HepG2 (cell line): ENCODE measurements around the gene CITED2. TPM values are rescaled to one million over a fixed set of nuclear protein-coding genes. Genes with fewer than 3 reads are reported as not detected.
A peak's percentile ranks its signal among the peaks of the same experiment; 100 is the strongest.

Experiments
- ATAC-seq: fragments of 200-7000 bp; cut with Tn5 transposase; 3 replicates; pipeline ENCODE4 v1.9.1; 2020; ENCODE audit warnings: mild to moderate bottlenecking, moderate library complexity
- BruUV-seq: library from RNA; stranded (reverse); fragments of 400-500 nt; replicated peaks from 2 replicates; lab custom pipeline; 2021; lab: Mats Ljungman, UMichigan
- CTCF ChIA-PET: fragments of 300-600 bp; formaldehyde crosslinking; extraction: SDS; loops from one replicate; lab custom pipeline; 2021; ENCODE audit warnings: low total read pairs, inconsistent platforms, low intra/inter-chr PET ratio; lab: Yijun Ruan, JAX
- POLR2A ChIA-PET: fragments of 350-600 bp; sonication (Branson Sonifier 250); formaldehyde crosslinking; loops from one replicate; lab custom pipeline; 2020; ENCODE audit warnings: antibody characterized with exemption, inconsistent platforms; lab: Yijun Ruan, JAX
- DNase-seq: peaks from one replicate; pipeline ENCODE4 v3.0.0-alpha.2; 2015; ENCODE audit warnings: low spot score
- FAIRE-seq: peaks from 3 replicates; lab custom pipeline; 2011; peaks lifted over from hg19 to GRCh38; lab: Jason Lieb, UNC
- H2AFZ ChIP-seq: one replicate; pipeline ENCODE4 v1.6.1; 2011; ENCODE audit warnings: low read length, inconsistent platforms
- H3K27ac ChIP-seq: fragments of 300-600 bp; 3 replicates; pipeline ENCODE4 v1.8.0; 2011; ENCODE audit warnings: mixed run types, mild to moderate bottlenecking, mixed read lengths, low read length, inconsistent platforms; ENCODE audit not compliant: insufficient read depth; ENCODE audit errors: extremely low read length
- H3K27me3 ChIP-seq, 2 experiments: fragments of 200-600 bp in 1 of 2; 2 replicates in 1 of 2; 3 replicates in 1 of 2; pipeline versions ENCODE4 v1.6.0 to v1.8.0; 2011; ENCODE audit warnings: low read length in 2 of 2, mild to moderate bottlenecking in 2 of 2, moderate library complexity in 2 of 2, inconsistent platforms in 1 of 2; ENCODE audit not compliant: insufficient read depth in 2 of 2, control insufficient read depth in 1 of 2
- H3K36me3 ChIP-seq, 2 experiments: fragments of 200-600 bp in 1 of 2; replicated peaks in 1 of 2; 2 replicates in 1 of 2; 3 replicates in 1 of 2; pipeline versions ENCODE4 v1.5.1 to v1.8.0; 2011; ENCODE audit warnings: low read length in 2 of 2, inconsistent platforms in 1 of 2; ENCODE audit not compliant: insufficient read depth in 2 of 2, control insufficient read depth in 1 of 2
- H3K4me1 ChIP-seq: 2 replicates; pipeline ENCODE4 v1.5.1; 2012; ENCODE audit warnings: low read length, inconsistent platforms; ENCODE audit not compliant: insufficient read depth
- H3K4me2 ChIP-seq: 2 replicates; pipeline ENCODE4 v1.6.0; 2011; ENCODE audit warnings: low read depth, low read length, inconsistent platforms
- H3K4me3 ChIP-seq, 3 experiments: fragments of 200-600 bp in 1 of 3; sonication (generic), shearing (Covaris generic) in 1 of 3; replicated peaks in 1 of 3; 2 replicates each; pipeline ENCODE4 v1.5.1; 2011 to 2016; ENCODE audit warnings: low read length in 3 of 3, inconsistent platforms in 2 of 3, low read depth in 2 of 3, mild to moderate bottlenecking in 2 of 3, control low read depth in 1 of 3, mixed read lengths in 1 of 3; ENCODE audit not compliant: insufficient read depth in 1 of 3
- H3K79me2 ChIP-seq: one replicate; pipeline ENCODE4 v1.6.1; 2011; ENCODE audit warnings: low read length, inconsistent platforms; ENCODE audit not compliant: insufficient read depth
- H3K9ac ChIP-seq: 2 replicates; pipeline ENCODE4 v1.6.0; 2011; ENCODE audit warnings: mild to moderate bottlenecking, low read depth, low read length, inconsistent platforms; ENCODE audit not compliant: insufficient read depth
- H3K9me3 ChIP-seq: 2 replicates; pipeline ENCODE4 v1.5.1; 2012; ENCODE audit warnings: mild to moderate bottlenecking, low read length
- H4K20me1 ChIP-seq: 2 replicates; pipeline ENCODE4 v1.6.0; 2011; ENCODE audit warnings: inconsistent platforms, mild to moderate bottlenecking, low read length, moderate library complexity; ENCODE audit not compliant: insufficient read depth
- RCOR2 ChIP-seq: IDR thresholded peaks from 2 replicates; pipeline ENCODE4 v1.6.1; 2016; ENCODE audit warnings: missing biosample characterization, missing genetic modification reagents
- ZNF101 ChIP-seq: sonication (generic); formaldehyde crosslinking; IDR thresholded peaks from 2 replicates; pipeline ENCODE4 v1.4.0; 2020; ENCODE audit warnings: mild to moderate bottlenecking, low read depth, missing genetic modification reagents, borderline replicate concordance
- ZNF572 ChIP-seq: sonication (generic); formaldehyde crosslinking; IDR thresholded peaks from 2 replicates; pipeline ENCODE4 v1.5.1; 2020; ENCODE audit warnings: mild to moderate bottlenecking, missing genetic modification reagents
- ZNF574 ChIP-seq: sonication (generic); formaldehyde crosslinking; IDR thresholded peaks from 2 replicates; pipeline ENCODE4 v1.4.0; 2020; ENCODE audit warnings: missing genetic modification reagents
- WGBS: methylation state at CpG from one replicate; pipeline ENCODE4 v1.1.6; 2017; ENCODE audit warnings: low lambda C conversion rate; 5-methylcytosine and 5-hydroxymethylcytosine counted together
- in situ Hi-C: cut with HindIII; loops from 2 replicates; pipeline ENCODE4 v1.10.0; 2017; ENCODE audit warnings: low pct_unique_long_range_greater_than_20kb; ENCODE audit not compliant: extremely low pct_ligation_motif_present
- intact Hi-C: fragments of 100-400 bp; cut with micrococcal nuclease; formaldehyde crosslinking; loops from one replicate; pipeline ENCODE4 v1.10.0; 2022; ENCODE audit not compliant: unreplicated experiment
- polyA plus RNA-seq, 8 experiments: library from polyadenylated mRNA; depleted of rRNA in 3 of 8; stranded (reverse) in 7 of 8; unstranded in 1 of 8; fragments of >200 nt; fragmentation: Illumina TruSeq in 4 of 8; extraction: Trizol in 4 of 8; gene quantifications; 2 replicates each; pipeline versions ENCODE4 v1.2.1 to v1.2.3, GENCODE V29; 2011 to 2016; ENCODE audit warnings: low read depth in 4 of 8, missing spikeins in 1 of 8, mixed read lengths in 1 of 8; ENCODE audit not compliant: insufficient read depth in 1 of 8
- total RNA-seq, 5 experiments: library from RNA; depleted of rRNA; stranded (reverse); fragments of >200 nt; fragmentation: Illumina TruSeq; extraction: Trizol; gene quantifications; 2 replicates each; pipeline ENCODE4 v1.2.3, GENCODE V29; 2016; ENCODE audit warnings: low read depth in 1 of 5
- TF ChIP-seq, protein P1 (sequence below): sonication (generic); formaldehyde crosslinking; conservative IDR thresholded peaks from 2 replicates; pipeline ENCODE4 v1.8.1; 2023; ENCODE audit warnings: missing genetic modification reagents

CITED2 gene
- total and polyA plus RNA-seq, 2 of the 13 experiments (the other 11 are each of a cell fraction or from before 2014, with no cell fraction given) = 17.6 to 57.2 TPM

DNA sequence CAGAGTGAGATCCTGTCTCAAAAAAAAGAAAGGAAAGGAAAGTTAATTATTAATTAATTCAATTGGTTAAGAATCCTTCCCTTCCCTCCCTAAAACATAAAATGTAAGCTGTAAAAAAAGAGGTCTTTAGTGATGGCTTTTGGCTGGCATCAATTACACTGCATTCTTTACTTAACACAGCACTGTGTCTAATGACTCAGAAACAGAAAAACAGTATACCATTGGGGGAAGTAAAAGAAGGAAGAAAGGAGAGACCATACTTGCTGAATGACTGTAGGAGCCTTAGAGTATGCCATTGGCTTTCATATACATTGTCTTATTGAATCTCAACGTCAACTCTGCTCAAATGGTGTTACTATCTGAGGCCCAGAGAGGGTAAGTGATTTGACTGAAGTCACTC is 18.3 kb upstream of the CITED2 start:
- WGBS = 24% methylated on average over 1 of the region's 1 CpG
- intact Hi-C loops = no loop called here
- Histone ChIP-seq H3K27me3 (no peaks in the 10 kb centered on the region), H3K36me3 (no peaks in the 10 kb centered on the region), H3K4me3 (no peak overlapping the region), H3K4me2 (peak overlapping the region; percentile 46), H3K79me2 (no peaks in the 10 kb centered on the region), H3K9me3 (no peaks in the 10 kb centered on the region), H4K20me1 (no peaks in the 10 kb centered on the region), H2AFZ (no peak overlapping the region), H3K9ac (no peak overlapping the region), H3K4me1 (peaks cover 61% of the 10 kb centered on the region), H3K27ac (no peak overlapping the region)
- FAIRE-seq (no peak), DNase-seq (no peak), ATAC-seq (peak; percentile 16; the same call in 2 of the 3 replicates)
- ChIA-PET POLR2A (interaction anchor here (2.6 kb wide), 1 partner anchor 17 kb away, joined by 17 read pairs; the partner anchor contains the start of gene CITED2), CTCF (no interaction called here)
- no peak for TF ChIP-seq ZNF574
- TF ChIP-seq RCOR2 = 0 out of 2 replicates have a peak, but pooled peaks have one; percentile 12
- no TSS peak for BruUV-seq
- in situ Hi-C loops = no loop called here

DNA sequence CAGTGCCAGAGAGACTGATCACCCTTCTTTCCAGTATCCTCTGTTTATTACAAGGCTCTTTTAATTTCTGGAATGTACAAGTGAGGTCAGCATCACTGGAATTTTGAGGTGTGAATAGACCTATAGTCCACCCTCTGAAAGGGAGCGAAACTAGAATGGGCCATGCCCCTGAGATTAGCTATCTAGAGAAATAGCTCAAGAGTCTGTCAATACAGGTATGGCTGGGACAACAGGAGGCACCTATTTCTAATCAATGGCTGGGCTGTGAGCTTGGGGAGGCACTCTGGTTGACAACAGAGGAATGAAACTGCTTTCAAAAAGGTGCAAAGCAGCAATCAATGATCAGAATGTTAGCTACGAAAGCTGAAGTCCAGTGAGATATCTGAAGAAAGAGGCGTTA is 17.3 kb upstream of the CITED2 start:
- intact Hi-C loops (no loop called here), in situ Hi-C loops (no loop called here)
- no peak overlapping the region for H3K4me3 ChIP-seq
- no peak for ATAC-seq
- no TSS peak for BruUV-seq
- no peaks in the 10 kb centered on the region for H3K27me3 ChIP-seq
- no peak for DNase-seq
- POLR2A ChIA-PET = interaction anchor here (2.6 kb wide), 1 partner anchor 16 kb away, joined by 17 read pairs; the partner anchor contains the start of gene CITED2
- CTCF ChIA-PET = no interaction called here
- peaks cover 64% of the 10 kb centered on the region for H3K4me1 ChIP-seq
- no peak for FAIRE-seq
- TF ChIP-seq ZNF572 (CRISPR knock-in tag) = no peak
- TF ChIP-seq, protein P1, sequence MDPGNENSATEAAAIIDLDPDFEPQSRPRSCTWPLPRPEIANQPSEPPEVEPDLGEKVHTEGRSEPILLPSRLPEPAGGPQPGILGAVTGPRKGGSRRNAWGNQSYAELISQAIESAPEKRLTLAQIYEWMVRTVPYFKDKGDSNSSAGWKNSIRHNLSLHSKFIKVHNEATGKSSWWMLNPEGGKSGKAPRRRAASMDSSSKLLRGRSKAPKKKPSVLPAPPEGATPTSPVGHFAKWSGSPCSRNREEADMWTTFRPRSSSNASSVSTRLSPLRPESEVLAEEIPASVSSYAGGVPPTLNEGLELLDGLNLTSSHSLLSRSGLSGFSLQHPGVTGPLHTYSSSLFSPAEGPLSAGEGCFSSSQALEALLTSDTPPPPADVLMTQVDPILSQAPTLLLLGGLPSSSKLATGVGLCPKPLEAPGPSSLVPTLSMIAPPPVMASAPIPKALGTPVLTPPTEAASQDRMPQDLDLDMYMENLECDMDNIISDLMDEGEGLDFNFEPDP (CRISPR knock-in tag) = 0 out of 2 replicates have a peak, but pooled peaks have one; percentile 79
- no peak for TF ChIP-seq ZNF101 (CRISPR knock-in tag)
- no peak overlapping the region for H3K9ac ChIP-seq
- H3K36me3 ChIP-seq = no peaks in the 10 kb centered on the region
- H2AFZ ChIP-seq = no peak overlapping the region
- no peaks in the 10 kb centered on the region for H3K9me3 ChIP-seq
- H3K4me2 ChIP-seq = no peak overlapping the region
- WGBS = 72% methylated on average over 3 of the region's 3 CpGs
- no peaks in the 10 kb centered on the region for H3K79me2 ChIP-seq
- no peaks in the 10 kb centered on the region for H4K20me1 ChIP-seq
- H3K27ac ChIP-seq = no peak overlapping the region
